A172 (cell line): ENCODE measurements around the gene NCR1. TPM values are rescaled to one million over a fixed set of nuclear protein-coding genes. Genes with fewer than 3 reads are reported as not detected.
"Not testable (repeated sequence)": the region's sequence is repeated elsewhere in the genome, so short reads cannot be mapped to it uniquely, and the experiment has no call there.

Experiments
- DNase-seq: peaks from one replicate; pipeline ENCODE4 v3.0.0-alpha.2; 2015; ENCODE audit warnings: low spot score
- total RNA-seq: library from RNA; depleted of rRNA; stranded (reverse); fragments of >200 nt; shearing (Covaris generic); gene quantifications from 2 replicates; pipeline ENCODE4 v1.2.3, GENCODE V29; 2014; rRNA removed

NCR1 gene
- total RNA-seq: not detected in 2 replicates

DNA sequence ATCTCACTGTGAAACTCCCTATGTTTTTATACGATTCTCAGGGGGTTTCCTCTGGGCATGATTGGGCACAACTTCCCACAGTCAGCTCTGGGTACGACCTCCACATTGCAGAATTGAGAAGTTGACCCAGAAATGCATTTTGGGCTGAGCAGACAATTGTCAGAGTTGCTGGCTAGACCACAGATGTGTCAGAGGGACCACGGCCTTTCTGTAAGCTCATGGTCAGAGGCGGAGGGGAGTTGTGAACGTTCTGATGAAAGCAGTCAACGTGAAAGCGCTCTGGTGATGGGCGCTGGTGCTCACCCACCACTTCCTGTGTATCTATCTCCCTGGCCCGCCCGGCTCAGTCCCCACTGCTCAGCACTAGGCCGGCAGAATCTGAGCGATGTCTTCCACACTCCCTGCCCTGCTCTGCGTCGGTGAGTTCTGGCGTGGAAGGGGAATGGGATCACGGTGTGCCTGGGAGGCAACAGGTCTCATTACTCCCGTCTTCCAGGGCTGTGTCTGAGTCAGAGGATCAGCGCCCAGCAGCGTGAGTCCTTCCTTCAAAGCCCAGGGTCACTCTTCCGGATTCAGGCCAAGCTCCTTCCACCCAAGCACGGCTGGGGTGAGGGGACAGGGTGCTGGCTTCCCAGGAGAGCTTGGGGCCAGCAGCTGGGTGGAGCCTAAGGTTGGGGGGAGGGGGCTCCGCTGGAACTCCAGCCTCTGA is at the start of gene NCR1:
Gene NCR1, plus strand, starts transcription at position 346 of the 709 bp plus-strand sequence. Its CDS starts 40 bp downstream, at position 386.
- no peak for DNase-seq

- DNase-seq: not testable (repeated sequence)
These were observed 47.5 kb upstream of the NCR1 start for GRCh38 chr19:54858476-54858875.

- DNase-seq: peak; percentile 42
These were observed 46.5 kb upstream of the NCR1 start for GRCh38 chr19:54859421-54859820.

- not testable (repeated sequence) for DNase-seq
These were observed 42.5 kb upstream of the NCR1 start for GRCh38 chr19:54863459-54863858.

DNA sequence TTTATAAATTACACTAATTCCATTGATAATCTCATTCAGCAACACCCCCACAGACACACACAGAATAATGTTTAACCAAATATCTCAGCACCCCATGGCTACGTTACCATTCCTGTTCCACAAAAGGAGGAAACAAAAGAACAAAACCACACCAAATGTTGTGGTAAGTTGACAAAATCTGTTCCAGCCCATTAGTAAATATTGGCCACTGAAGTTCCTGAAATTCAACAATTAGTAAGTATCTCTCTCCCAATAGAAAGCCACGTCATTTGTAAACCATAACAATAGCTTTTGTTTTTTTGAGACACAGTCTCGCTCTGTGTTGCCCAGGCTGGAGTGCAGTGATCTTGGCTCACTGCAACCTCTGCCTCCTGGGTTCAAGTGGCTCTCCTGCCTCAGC is 34.3 kb upstream of the NCR1 start:
- no peak for DNase-seq

DNA sequence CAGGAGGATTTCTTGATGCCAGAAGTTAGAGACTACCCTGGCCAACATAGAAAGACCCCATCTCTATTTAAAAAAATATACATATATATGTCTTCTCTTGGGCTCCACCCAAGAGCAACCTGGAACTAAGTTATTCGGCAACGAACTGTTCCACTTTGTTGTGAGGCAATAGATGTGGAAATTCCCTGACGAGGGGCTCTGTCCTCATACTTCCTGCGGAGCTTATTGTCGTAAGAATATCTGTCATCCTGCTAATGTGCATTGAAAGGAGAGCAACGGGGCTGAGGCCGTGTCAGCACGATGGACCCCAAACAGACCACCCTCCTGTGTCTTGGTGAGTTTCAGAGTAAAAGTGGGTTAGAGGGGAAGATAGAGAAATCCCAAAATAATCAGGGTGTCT is 32.0 kb upstream of the NCR1 start, which contains the start of gene FCAR:
Gene FCAR, plus strand, starts transcription at position 246 of the 400 bp plus-strand sequence. Its CDS starts 55 bp downstream, at position 301.
- no peak for DNase-seq

DNA sequence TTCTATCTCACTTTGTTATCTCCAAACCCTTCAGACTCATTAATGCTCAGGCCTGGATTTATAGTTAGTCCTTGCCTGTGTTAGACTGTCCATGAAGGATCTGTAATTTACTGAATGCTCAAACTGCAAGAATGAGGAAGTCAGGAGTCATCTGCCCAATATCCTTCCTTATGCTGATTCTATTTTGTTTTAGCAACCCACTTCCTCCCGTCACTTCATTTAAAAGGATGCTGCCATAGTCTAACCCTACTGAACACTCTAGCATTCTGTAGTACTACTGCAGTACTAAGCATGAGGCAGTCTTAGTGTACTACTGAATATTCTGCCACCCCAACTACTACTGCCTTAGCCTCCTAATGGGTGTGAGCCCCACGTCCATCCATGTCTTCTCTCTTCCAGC is 30.4 kb upstream of the NCR1 start:
- no peak for DNase-seq

DNA sequence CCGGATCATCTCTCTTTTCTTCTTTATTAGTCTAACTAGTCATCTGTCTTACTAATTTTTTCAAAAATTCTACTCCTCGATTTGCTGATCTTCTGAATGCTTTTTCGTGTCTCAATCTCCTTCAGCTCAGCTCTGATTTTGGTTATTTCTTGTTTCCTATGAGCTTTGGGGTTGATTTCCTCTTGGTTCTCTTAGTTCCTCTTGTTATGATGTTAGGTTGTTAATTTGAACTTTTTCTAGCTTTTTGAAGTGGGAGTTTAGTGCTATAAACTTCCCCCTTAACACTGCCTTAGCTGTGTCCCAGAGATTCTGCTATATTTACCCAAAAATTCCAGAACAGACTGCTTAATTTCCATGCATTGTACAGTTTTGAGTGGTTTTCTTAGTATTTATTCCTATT is 28.5 kb upstream of the NCR1 start:
- no peak for DNase-seq

DNA sequence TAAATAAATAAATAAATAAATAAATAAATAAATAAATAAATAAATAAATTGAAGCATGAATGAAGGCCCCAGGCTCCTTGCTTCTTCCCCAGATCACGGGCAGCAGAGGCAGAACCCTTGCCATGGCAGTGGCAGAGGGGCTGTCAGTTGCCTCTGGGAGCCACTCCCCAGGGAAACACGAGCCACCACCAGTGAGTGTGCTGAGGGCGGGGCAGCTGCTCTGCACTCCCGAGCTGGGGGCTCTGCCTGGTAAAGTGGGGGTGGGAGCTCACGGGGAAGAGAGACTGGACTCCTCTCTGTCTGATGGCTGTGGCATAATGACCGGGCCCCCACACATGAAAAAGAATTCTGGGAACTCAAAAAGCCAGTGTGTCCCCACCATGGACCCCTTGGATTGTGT is 24.1 kb upstream of the NCR1 start:
- no peak for DNase-seq

GRCh38 chr19:54882758-54883157 is 23.2 kb upstream of the NCR1 start:
- peak; percentile 35 for DNase-seq

DNA sequence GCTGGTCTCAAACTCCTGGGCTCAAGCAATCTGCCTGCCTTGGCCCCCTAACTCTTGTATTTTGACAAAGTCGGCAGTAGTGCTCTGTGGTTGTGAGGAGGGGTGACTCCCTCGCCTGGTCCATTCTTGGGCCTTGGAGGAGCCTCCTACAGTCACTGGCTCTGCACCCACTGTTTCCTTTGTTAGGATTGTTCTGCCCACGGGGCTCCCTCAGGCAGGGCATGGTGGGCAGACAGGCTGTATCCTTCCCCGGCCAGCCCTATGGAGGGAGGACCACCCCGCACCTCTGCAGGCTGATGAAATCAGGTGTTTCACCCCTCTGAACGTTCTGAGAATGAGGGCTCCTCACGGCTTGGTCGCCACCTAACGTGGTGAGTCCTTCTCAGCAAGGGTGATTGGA is 22.7 kb upstream of the NCR1 start:
- DNase-seq: no peak

DNA sequence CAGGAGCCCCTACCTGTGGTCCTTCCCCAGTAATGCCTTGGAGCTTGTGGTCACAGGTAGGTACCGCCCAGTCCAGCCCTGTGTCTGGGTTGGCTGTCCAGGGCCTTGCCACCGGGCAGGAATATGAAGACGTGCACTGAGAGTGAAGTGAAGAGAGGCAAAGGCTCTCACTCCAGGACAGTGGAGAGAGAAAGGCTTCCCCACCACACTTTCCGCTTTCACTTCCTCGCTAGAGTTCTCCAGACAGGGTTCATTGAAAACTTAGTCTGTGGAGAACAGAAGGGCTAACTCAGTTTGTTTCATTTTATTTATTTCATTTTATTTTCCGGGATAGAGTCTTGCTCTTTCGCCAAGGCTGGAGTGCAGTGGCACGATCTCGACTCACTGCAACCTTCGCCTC is 17.7 kb upstream of the NCR1 start:
- DNase-seq: no peak

- no peak for DNase-seq
These were observed 16.4 kb upstream of the NCR1 start for GRCh38 chr19:54889566-54889965.

DNA sequence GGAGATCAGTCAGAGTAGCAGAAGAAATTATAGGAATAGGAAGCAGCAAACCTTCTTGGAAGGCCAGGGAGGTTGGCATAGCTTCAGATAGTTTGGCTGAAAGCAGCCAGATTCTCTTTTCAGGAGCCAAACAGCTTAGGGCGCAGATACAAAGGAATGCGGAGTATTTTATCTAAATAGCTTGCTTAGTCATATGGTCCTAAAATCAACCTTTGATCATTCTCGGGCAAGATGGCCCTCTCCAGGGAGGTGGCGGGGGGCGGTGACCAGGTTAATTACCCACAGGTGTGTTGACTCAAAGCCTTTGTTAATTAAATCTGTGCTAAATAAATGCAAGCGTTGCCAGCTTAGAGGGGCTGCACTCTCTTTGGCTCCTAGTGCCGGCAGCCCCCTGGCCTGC is 12.5 kb upstream of the NCR1 start:
- peak; percentile 71 for DNase-seq

DNA sequence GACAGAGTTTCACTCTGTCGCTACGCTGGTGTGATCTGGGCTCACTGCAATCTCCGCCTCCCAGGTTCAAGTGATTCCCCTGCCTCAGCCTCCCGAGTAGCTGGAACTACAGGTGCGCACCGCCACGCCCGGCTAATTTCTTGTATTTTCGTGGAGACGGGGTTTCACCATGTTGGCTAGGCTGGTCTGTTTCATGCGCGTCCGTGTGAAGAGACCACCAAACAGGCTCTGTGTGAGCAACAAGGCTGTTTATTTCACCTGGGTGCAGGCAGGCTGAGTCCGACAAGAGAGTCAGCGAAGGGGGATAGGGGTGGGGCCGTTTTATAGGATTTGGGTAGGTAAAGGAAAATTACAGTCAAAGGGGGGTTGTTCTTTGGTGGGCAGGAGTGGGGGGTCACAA is 11.8 kb upstream of the NCR1 start:
- not testable (repeated sequence) for DNase-seq

GRCh38 chr19:54896036-54896435 is 9.9 kb upstream of the NCR1 start:
- DNase-seq: no peak

DNA sequence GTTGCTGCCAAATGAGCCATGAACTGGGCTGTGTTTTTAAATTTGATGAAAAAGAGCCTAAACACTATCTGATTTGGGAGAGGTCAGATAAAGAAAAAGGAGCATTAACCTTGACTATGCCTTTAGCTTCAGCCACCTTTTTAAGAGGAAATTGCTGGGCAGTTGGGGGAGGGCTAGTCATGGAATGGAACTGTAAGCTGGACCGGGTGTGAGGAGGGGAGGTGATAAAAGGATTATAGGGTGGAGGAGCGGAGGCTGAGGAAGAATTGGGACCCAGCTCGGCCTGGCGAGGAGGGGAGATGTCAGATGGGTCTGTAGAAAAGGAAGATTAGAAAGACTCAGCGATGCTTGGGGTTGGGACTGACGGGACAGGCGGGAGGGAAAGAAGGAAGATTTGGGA is 7.3 kb upstream of the NCR1 start:
- not testable (repeated sequence) for DNase-seq

- not testable (repeated sequence) for DNase-seq
These were observed 6.3 kb upstream of the NCR1 start for GRCh38 chr19:54899646-54900045.

DNA sequence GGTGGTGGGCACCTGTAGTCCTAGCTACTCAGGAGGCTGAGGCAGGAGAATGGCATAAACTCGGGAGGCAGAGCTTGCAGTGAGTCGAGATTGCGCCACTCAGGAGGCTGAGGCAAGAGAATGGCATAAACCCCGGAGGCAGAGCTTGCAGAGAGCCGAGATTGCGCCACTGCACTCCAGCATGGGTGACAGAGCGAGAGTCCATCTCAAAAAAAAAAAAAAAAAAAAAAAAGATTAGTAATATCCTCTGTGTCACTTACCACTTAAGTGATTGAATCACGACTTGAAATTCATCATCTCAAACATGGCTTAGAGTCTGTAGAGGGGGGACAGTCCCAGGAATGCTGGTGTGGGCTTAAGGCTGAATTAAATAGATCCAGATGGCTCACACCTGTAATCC is 4.8 kb upstream of the NCR1 start:
- not testable (repeated sequence) for DNase-seq

GRCh38 chr19:54902061-54902460 is 3.9 kb upstream of the NCR1 start:
- no peak for DNase-seq

- no peak for DNase-seq
These were observed 2.6 kb upstream of the NCR1 start for GRCh38 chr19:54903303-54903702.

- DNase-seq: not testable (repeated sequence)
These were observed 1.7 kb upstream of the NCR1 start for GRCh38 chr19:54904261-54904660.

DNA sequence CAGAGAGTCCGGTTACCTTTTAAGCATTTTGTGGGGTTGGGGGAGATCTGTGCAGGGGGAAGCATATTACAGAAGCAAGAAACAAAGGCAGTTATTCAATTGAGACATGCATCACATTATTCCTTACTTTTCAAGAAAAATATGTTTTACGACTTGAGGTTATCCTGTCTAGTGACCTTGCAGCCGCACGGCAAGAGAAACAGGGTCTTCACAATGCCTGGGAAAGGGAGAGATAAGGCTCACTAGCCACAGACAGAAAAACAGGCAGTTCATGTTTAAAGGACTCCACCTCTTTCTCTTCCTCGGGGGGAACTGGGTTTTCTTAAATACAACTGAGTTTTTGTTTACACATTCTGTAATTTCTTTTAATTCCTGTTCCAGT is 536 bp upstream of the NCR1 start:
- no peak for DNase-seq

- DNase-seq: no peak
These were observed 871 bp downstream of the NCR1 start for GRCh38 chr19:54906819-54907218.
